ENCODE measurements around the gene ALG9. TPM values are rescaled to one million over a fixed set of nuclear protein-coding genes. Genes with fewer than 3 reads are reported as not detected.
"Not testable (repeated sequence)": the region's sequence is repeated elsewhere in the genome, so short reads cannot be mapped to it uniquely, and the experiment has no call there.

The ALG9 gene
- total RNA-seq, 1 experiment from 2014 or later, result 25.1 TPM

- DNase-seq (ENCODE audit: low read depth), result not testable (repeated sequence)
Observed at GRCh38 chr11:111885053-111885452, 13.7 kb upstream of the ALG9 start.

- no peak for DNase-seq (ENCODE audit: low read depth)
Observed at GRCh38 chr11:111882202-111882601, 10.8 kb upstream of the ALG9 start.

- no peak for DNase-seq (ENCODE audit: low read depth)
Observed at GRCh38 chr11:111879637-111879960, 8.2 kb upstream of the ALG9 start.

- peak; percentile 98 for DNase-seq (ENCODE audit: low read depth)
Observed at GRCh38 chr11:111878849-111879636, 7.7 kb upstream of the ALG9 start, which contains the start of the genes CFAP68 and FDXACB1. TSS of gene CFAP68 (plus strand) at chr11:111879541. CDS start at chr11:111879561, 20 bp downstream. TSS of gene FDXACB1 (minus strand) at chr11:111879165. CDS start at chr11:111879132, 33 bp downstream.

GRCh38 chr11:111878385-111878848 is 7.0 kb upstream of the ALG9 start:
- DNase-seq (ENCODE audit: low read depth), result no peak

GRCh38 chr11:111871693-111872161 is 346 bp upstream of the ALG9 start:
- DNase-seq (ENCODE audit: low read depth), result no peak

GRCh38 chr11:111870522-111870885 is 877 bp downstream of the ALG9 start:
- no peak for DNase-seq (ENCODE audit: low read depth)

- no peak for DNase-seq (ENCODE audit: low read depth)
Observed at GRCh38 chr11:111870113-111870512, 1.3 kb downstream of the ALG9 start.

- no peak for DNase-seq (ENCODE audit: low read depth)
Observed at GRCh38 chr11:111860257-111860656, 11.1 kb downstream of the ALG9 start.

GRCh38 chr11:111855506-111855905 is 15.9 kb downstream of the ALG9 start:
- no peak for DNase-seq (ENCODE audit: low read depth)

- DNase-seq (ENCODE audit: low read depth), result no peak
Observed at GRCh38 chr11:111852103-111852502, 19.3 kb downstream of the ALG9 start.

GRCh38 chr11:111851636-111852035 is 19.7 kb downstream of the ALG9 start:
- peak; percentile 10 for DNase-seq (ENCODE audit: low read depth)

- DNase-seq (ENCODE audit: low read depth), result no peak
Observed at GRCh38 chr11:111851067-111851466, 20.3 kb downstream of the ALG9 start.

GRCh38 chr11:111849631-111850030 is 21.8 kb downstream of the ALG9 start:
- no peak for DNase-seq (ENCODE audit: low read depth)

- DNase-seq (ENCODE audit: low read depth), result peak; percentile 85
Observed at GRCh38 chr11:111846636-111847035, 24.7 kb downstream of the ALG9 start.

GRCh38 chr11:111846063-111846462 is 25.3 kb downstream of the ALG9 start:
- DNase-seq (ENCODE audit: low read depth), result peak; percentile 90

- peak; percentile 80 for DNase-seq (ENCODE audit: low read depth)
Observed at GRCh38 chr11:111845276-111846028, 25.9 kb downstream of the ALG9 start.

GRCh38 chr11:111843661-111844060 is 27.7 kb downstream of the ALG9 start:
- DNase-seq (ENCODE audit: low read depth), result no peak

- peak; percentile 68 for DNase-seq (ENCODE audit: low read depth)
Observed at GRCh38 chr11:111841370-111842053, 29.9 kb downstream of the ALG9 start.

GRCh38 chr11:111840143-111840542 is 31.2 kb downstream of the ALG9 start:
- no peak for DNase-seq (ENCODE audit: low read depth)

- DNase-seq (ENCODE audit: low read depth), result no peak
Observed at GRCh38 chr11:111838054-111838453, 33.3 kb downstream of the ALG9 start.
